ENCODE data around the gene RAB3C.

DNA sequence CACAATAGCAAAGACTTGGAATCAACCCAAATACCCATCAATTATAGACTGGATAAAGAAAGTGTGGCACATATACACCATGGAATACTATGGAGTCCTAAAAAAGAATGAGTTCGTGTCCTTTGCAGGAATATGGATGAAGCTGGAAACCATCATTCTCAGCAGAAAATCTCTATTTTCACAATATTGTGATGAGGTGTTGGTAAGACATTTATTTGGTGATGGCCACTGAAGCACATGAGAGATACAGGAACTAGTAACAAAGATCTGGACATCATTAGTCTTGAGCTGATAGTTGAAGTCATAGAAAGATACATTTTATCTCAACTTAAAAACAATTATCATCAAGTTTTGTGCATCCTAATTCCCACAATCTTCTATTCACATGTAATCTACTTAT is 70.6 kb downstream of the RAB3C start:
- TF ChIP-seq, protein P1, sequence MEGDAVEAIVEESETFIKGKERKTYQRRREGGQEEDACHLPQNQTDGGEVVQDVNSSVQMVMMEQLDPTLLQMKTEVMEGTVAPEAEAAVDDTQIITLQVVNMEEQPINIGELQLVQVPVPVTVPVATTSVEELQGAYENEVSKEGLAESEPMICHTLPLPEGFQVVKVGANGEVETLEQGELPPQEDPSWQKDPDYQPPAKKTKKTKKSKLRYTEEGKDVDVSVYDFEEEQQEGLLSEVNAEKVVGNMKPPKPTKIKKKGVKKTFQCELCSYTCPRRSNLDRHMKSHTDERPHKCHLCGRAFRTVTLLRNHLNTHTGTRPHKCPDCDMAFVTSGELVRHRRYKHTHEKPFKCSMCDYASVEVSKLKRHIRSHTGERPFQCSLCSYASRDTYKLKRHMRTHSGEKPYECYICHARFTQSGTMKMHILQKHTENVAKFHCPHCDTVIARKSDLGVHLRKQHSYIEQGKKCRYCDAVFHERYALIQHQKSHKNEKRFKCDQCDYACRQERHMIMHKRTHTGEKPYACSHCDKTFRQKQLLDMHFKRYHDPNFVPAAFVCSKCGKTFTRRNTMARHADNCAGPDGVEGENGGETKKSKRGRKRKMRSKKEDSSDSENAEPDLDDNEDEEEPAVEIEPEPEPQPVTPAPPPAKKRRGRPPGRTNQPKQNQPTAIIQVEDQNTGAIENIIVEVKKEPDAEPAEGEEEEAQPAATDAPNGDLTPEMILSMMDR (IDR thresholded peaks at IDR 0.05): no peak
- TF ChIP-seq POLR2A (IDR thresholded peaks at IDR 0.05): no peak

All from vagina (tissue), 2 donors.